Adrenal gland (tissue), 12 donors: ENCODE results near the gene LCN1. TPM values are rescaled to one million over a fixed set of nuclear protein-coding genes. Genes with fewer than 3 reads are reported as not detected.
"Not testable (repeated sequence)": the region's sequence is repeated elsewhere in the genome, so short reads cannot be mapped to it uniquely, and the experiment has no call there.

ENCODE experiments used
- DNase-seq, 7 donors: peaks; one replicate each; pipeline ENCODE4 v3.0.0-alpha.2; 2019 to 2020
- H3K27ac ChIP-seq, 5 donors: fragments of 200-600 bp; sonication (generic) in 4 of 5; 1 replicate in 3 of 5; 2 replicates in 2 of 5; pipeline versions ENCODE4 v1.5.1 to v1.8.0; 2016 to 2020; ENCODE audit warnings: mild to moderate bottlenecking in 1 of 5
- H3K27me3 ChIP-seq: fragments of 200-600 bp; 2 replicates; pipeline ENCODE4 v1.8.0; 2021
- H3K36me3 ChIP-seq, 2 donors: fragments of 200-600 bp; replicated peaks in 1 of 2; 1 replicate in 1 of 2; 2 replicates in 1 of 2; pipeline versions ENCODE4 v1.5.1 to v1.8.0; 2018 to 2022
- H3K4me1 ChIP-seq, 2 donors: fragments of 200-600 bp; replicated peaks in 1 of 2; 1 replicate in 1 of 2; 2 replicates in 1 of 2; pipeline versions ENCODE4 v1.5.1 to v1.8.0; 2018 to 2021
- H3K4me3 ChIP-seq, 4 donors: fragments of 200-600 bp; sonication (generic) in 3 of 4; one replicate each; pipeline ENCODE4 v1.5.1; 2016 to 2018
- H3K9me3 ChIP-seq, 3 donors: fragments of 200-600 bp; sonication (generic) in 1 of 3; replicated peaks in 1 of 3; 1 replicate in 2 of 3; 2 replicates in 1 of 3; pipeline versions ENCODE4 v1.5.1 to v1.8.0; 2016 to 2021
- POLR2A ChIP-seq, 2 donors: fragments of 450-650 bp; IDR thresholded peaks; one replicate each; pipeline ENCODE4 v1.6.1; 2017; ENCODE audit warnings: antibody characterized with exemption in 2 of 2, mild to moderate bottlenecking in 2 of 2, moderate library complexity in 1 of 2
- WGBS, 4 donors: extraction: QIAGEN DNeasy Blood & Tissue Kit in 2 of 4; methylation state at CpG; one replicate each; pipeline versions ENCODE4 v1.1.5 to v1.1.7; 2013 to 2017; 5-methylcytosine and 5-hydroxymethylcytosine counted together
- intact Hi-C, 2 donors: fragments of 100-400 bp; cut with DNase I; formaldehyde crosslinking; loops; one replicate each; pipeline versions ENCODE4 v1.14.1 to v1.15.0; 2022 to 2023
- polyA plus RNA-seq, 3 donors: library from polyadenylated mRNA; stranded (reverse); fragments of 200-250 nt in 2 of 3; fragments of 350-450 nt in 1 of 3; fragmentation: Illumina TruSeq in 1 of 3; extraction: RNeasy Lipid Tissue Mini Kit (QIAGEN cat#74804) in 1 of 3; gene quantifications; one replicate each; pipeline ENCODE4 v1.2.3, GENCODE V29; 2013 to 2014
- total RNA-seq, 9 donors: library from RNA; depleted of rRNA in 4 of 9; stranded (reverse); fragments of >200 nt in 4 of 9; fragments of 120-200 nt in 1 of 9; fragmentation: NEBNext Ultra II Directional in 1 of 9; extraction: Animal tissue kit (Norgen Biotek cat#: 25700) in 1 of 9; gene quantifications; one replicate each; pipeline versions ENCODE4 v1.1.0 to v1.2.4, GENCODE V29; 2013 to 2023
- TF ChIP-seq, protein P1 (sequence below), 6 experiments: fragments of 450-650 bp in 4 of 6; fragments of 200-600 bp in 2 of 6; sonication (generic) in 1 of 6; IDR thresholded peaks; 1 replicate in 5 of 6; 2 replicates in 1 of 6; pipeline versions ENCODE4 v1.5.1 to v1.8.0; 2016 to 2021; ENCODE audit warnings: antibody characterized with exemption in 6 of 6, mild to moderate bottlenecking in 2 of 6, moderate library complexity in 1 of 6
- donor health status: healthy with polysubstance abuse.
- donor health status: Bipolar disorder and iron deficiency.
- donor health status: DM: yes; HTN: yes; CAD: no.
- donor health status: DM: no; HTN: no; CAD: no.
- donor health status: DM: no; HTN: no; CAD: no.
- donor health status: DM: yes; HTN: yes; CAD: no.

Gene LCN1
- total and polyA plus RNA-seq, 12 donors, result not detected

GRCh38 chr9:135526730-135527571 lies 5.7 kb downstream of the LCN1 start:
- Histone ChIP-seq H3K36me3 (no peaks in the 10 kb centered on the region), H3K9me3 (no peaks in the 10 kb centered on the region), H3K27me3 (no peaks in the 10 kb centered on the region), H3K4me3 (no peak overlapping the region), H3K27ac (no peak overlapping the region), H3K4me1 (no peaks in the 10 kb centered on the region)
- peak in 3 of 7 donors; percentile 9 to 43 (median 16) for DNase-seq
- WGBS, 4 donors, result 74 to 81% (median 76%) methylated on average over 12 to 30 of the region's 30 CpGs
- no peak for TF ChIP-seq POLR2A (IDR thresholded peaks at IDR 0.05)
- TF ChIP-seq, protein P1, sequence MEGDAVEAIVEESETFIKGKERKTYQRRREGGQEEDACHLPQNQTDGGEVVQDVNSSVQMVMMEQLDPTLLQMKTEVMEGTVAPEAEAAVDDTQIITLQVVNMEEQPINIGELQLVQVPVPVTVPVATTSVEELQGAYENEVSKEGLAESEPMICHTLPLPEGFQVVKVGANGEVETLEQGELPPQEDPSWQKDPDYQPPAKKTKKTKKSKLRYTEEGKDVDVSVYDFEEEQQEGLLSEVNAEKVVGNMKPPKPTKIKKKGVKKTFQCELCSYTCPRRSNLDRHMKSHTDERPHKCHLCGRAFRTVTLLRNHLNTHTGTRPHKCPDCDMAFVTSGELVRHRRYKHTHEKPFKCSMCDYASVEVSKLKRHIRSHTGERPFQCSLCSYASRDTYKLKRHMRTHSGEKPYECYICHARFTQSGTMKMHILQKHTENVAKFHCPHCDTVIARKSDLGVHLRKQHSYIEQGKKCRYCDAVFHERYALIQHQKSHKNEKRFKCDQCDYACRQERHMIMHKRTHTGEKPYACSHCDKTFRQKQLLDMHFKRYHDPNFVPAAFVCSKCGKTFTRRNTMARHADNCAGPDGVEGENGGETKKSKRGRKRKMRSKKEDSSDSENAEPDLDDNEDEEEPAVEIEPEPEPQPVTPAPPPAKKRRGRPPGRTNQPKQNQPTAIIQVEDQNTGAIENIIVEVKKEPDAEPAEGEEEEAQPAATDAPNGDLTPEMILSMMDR (IDR thresholded peaks at IDR 0.05), result no peak
- intact Hi-C loops, result no loop called here

DNA sequence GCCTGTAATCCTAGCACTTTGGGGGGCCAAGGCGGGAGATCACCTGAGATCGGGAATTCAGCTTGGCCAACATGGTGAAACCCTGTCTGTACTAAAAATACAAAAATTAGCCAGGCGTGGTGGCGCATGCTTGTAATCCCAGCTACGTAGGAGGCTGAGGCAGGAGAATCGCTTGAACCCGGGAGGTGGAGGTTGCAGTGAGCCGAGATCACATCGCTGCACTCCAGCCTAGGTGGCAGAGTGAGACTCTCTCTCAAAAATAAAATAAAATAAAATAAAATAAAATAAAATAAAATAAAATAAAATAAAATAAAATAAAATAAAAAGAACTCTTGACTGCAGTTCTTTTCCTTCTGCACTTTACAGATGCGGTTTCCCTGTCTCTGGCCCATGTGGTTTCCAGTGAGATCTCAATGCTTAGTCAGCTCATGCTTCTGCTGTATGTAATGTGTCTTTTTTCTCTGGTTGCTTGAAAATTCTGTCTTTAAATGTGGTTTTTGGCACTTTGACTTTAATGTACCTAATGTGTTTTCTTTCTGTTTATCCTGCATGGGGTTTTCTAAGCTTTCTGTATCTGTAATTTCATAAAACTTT lies 7.7 kb downstream of the LCN1 start:
- H3K9me3 ChIP-seq, H3K36me3 ChIP-seq, H3K4me1 ChIP-seq, H3K4me3 ChIP-seq, H3K27ac ChIP-seq, intact Hi-C loops, H3K27me3 ChIP-seq: not testable (repeated sequence)
- 89 to 96% (median 94%) methylated on average over 10 of the region's 10 CpGs for WGBS, 4 donors
- DNase-seq, result peak in 2 of 7 donors; percentile 1 to 3

DNA sequence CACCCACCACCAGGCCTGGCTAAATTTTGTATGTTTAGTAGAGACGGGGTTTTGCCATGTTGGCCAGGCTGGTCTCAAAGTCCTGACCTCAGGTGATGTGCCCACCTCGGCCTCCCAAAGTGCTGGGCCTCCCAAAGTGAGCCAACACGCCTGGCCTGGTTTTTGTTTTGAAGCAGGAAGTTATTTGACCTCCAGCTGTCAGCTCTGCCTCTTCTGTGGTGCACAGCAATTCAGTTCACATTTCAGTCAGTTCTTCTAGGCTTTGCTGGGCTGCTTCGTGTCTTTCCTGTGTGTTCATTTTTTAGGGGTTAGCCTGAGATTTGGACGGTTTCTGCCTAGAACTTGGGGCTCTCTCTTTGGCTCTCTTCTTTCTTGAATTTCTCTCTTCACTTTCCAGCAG lies 8.9 kb downstream of the LCN1 start:
- H3K27me3 ChIP-seq, result no peaks in the 10 kb centered on the region
- 80 to 86% (median 82%) methylated on average over 5 of the region's 5 CpGs for WGBS, 4 donors
- no peak overlapping the region for H3K4me3 ChIP-seq
- TF ChIP-seq POLR2A (IDR thresholded peaks at IDR 0.05), result no peak
- TF ChIP-seq, protein P1 (IDR thresholded peaks at IDR 0.05), result no peak
- no peaks in the 10 kb centered on the region for H3K9me3 ChIP-seq
- H3K36me3 ChIP-seq, result no peaks in the 10 kb centered on the region
- peak in 1 of 7 donors; percentile 2 for DNase-seq
- intact Hi-C loops, result no loop called here
- no peak overlapping the region for H3K27ac ChIP-seq
- H3K4me1 ChIP-seq, result no peaks in the 10 kb centered on the region

DNA sequence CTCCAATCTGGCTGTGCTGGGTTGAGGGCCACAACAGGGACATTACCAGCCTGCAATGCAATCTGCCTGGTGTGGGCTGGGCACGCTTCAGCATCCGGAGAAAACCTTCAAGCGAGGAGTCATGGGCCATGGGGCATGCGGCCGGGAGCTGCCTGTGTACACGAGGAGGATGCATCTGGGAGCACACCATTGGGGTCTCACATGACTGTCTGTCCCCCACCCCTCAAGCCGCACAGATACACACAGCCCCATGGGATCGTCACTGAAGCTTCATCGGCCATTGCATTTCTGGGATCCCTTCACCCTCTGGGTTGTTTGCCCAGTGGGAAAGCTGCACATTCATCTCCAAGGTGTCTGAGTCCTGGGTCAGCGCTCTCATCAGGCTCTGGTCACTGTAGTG lies 9.9 kb downstream of the LCN1 start:
- no peaks in the 10 kb centered on the region for H3K36me3 ChIP-seq
- H3K4me3 ChIP-seq, result no peak overlapping the region
- no peaks in the 10 kb centered on the region for H3K9me3 ChIP-seq
- TF ChIP-seq, protein P1 (IDR thresholded peaks at IDR 0.05), result no peak
- TF ChIP-seq POLR2A (IDR thresholded peaks at IDR 0.05), result no peak
- no peaks in the 10 kb centered on the region for H3K27me3 ChIP-seq
- H3K4me1 ChIP-seq, result no peaks in the 10 kb centered on the region
- WGBS, 4 donors, result 91 to 100% (median 96%) methylated on average over 3 to 10 of the region's 10 CpGs
- H3K27ac ChIP-seq, result no peak overlapping the region
- DNase-seq, result no peak
- intact Hi-C loops, result no loop called here
